SK-N-SH treated with all-trans-retinoic acid at 6 μM for 48 hours (cell line): ENCODE results near the gene ANKRD39.

Experiments
- OSR1 ChIP-seq: fragments of 250-450 bp; sonication (Bioruptor Pico); IDR thresholded peaks from 2 replicates; pipeline ENCODE4 v1.8.0; 2022; ENCODE audit warnings: moderate library complexity, mild to moderate bottlenecking, inconsistent platforms
- PPARA ChIP-seq: fragments of 250-450 bp; sonication (Bioruptor Pico); IDR thresholded peaks from 2 replicates; pipeline ENCODE4 v1.5.0; 2020; ENCODE audit warnings: mild to moderate bottlenecking, borderline replicate concordance
- RARB ChIP-seq: fragments of 250-450 bp; sonication (Bioruptor Pico); IDR thresholded peaks from 2 replicates; pipeline ENCODE4 v1.8.0; 2021; ENCODE audit warnings: mild to moderate bottlenecking, moderate library complexity
- SNAI2 ChIP-seq: fragments of 250-450 bp; sonication (Bioruptor Pico); IDR thresholded peaks from 2 replicates; pipeline ENCODE4 v1.5.0; 2020; ENCODE audit warnings: mild to moderate bottlenecking, moderate library complexity
- TCF4 ChIP-seq: fragments of 250-450 bp; sonication (Bioruptor Pico); IDR thresholded peaks from 2 replicates; pipeline ENCODE4 v1.8.0; 2021; ENCODE audit warnings: mild to moderate bottlenecking, moderate library complexity, borderline replicate concordance
- TOX ChIP-seq: fragments of 250-450 bp; sonication (Bioruptor Pico); IDR thresholded peaks from 2 replicates; pipeline ENCODE4 v1.8.0; 2021; ENCODE audit warnings: mild to moderate bottlenecking, moderate library complexity, borderline replicate concordance
- ZC3H10 ChIP-seq: fragments of 250-450 bp; sonication (Bioruptor Pico); IDR thresholded peaks from 2 replicates; pipeline ENCODE4 v1.5.1; 2021; ENCODE audit warnings: mild to moderate bottlenecking, moderate library complexity
- ZFP3 ChIP-seq: fragments of 250-450 bp; sonication (Bioruptor Pico); IDR thresholded peaks from 2 replicates; pipeline ENCODE4 v1.5.0; 2020; ENCODE audit warnings: mild to moderate bottlenecking, moderate library complexity
- ZNF565 ChIP-seq: fragments of 450-650 bp; formaldehyde crosslinking; conservative IDR thresholded peaks from 2 replicates; pipeline ENCODE4 v1.5.0; 2020; ENCODE audit warnings: low read depth, mild to moderate bottlenecking, moderate library complexity
- ZNF70 ChIP-seq: fragments of 450-650 bp; formaldehyde crosslinking; IDR thresholded peaks from 2 replicates; pipeline ENCODE4 v1.5.0; 2020; ENCODE audit warnings: mild to moderate bottlenecking, moderate library complexity
- ZNF8 ChIP-seq: fragments of 450-650 bp; formaldehyde crosslinking; IDR thresholded peaks from 2 replicates; pipeline ENCODE4 v1.5.0; 2020; ENCODE audit warnings: mild to moderate bottlenecking, moderate library complexity
- TF ChIP-seq, protein P1 (sequence below): fragments of 250-450 bp; sonication (Bioruptor Pico); IDR thresholded peaks from 2 replicates; pipeline ENCODE4 v1.8.0; 2020; ENCODE audit warnings: mild to moderate bottlenecking, moderate library complexity, borderline replicate concordance
- TF ChIP-seq, protein P2 (sequence below): fragments of 250-450 bp; sonication (Bioruptor Pico); IDR thresholded peaks from 2 replicates; pipeline ENCODE4 v1.5.1; 2020; ENCODE audit warnings: low read depth, mild to moderate bottlenecking, moderate library complexity

DNA sequence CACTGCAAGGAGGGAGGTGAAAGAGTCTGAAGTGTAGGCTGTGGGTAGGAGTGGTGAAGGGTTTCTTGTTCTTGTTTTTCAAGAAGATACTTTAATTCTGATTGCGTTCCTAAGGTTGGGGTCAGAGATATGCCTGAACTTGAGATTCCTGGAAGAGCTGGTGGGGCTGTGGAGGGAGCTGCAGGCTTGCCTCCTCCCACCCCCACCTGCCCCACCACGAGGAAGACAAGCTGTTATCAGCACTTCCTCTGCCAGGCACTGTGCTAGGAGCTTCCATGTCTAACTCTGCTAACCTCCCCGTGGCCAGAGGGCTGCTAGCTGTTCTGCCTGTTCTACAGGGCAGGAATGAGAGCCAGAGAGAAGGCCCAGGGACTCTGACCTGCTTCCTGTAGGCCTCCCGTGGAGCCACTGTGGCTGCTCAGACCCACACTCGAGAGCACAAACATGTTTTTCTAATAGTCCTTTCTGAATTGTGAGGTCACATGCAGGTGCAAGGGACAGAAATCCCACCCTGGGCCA is 27.7 kb downstream of the ANKRD39 start:
- no peak for TF ChIP-seq ZNF565
- TF ChIP-seq ZNF8 (CRISPR knock-in tag) = no peak
- TF ChIP-seq, protein P1, sequence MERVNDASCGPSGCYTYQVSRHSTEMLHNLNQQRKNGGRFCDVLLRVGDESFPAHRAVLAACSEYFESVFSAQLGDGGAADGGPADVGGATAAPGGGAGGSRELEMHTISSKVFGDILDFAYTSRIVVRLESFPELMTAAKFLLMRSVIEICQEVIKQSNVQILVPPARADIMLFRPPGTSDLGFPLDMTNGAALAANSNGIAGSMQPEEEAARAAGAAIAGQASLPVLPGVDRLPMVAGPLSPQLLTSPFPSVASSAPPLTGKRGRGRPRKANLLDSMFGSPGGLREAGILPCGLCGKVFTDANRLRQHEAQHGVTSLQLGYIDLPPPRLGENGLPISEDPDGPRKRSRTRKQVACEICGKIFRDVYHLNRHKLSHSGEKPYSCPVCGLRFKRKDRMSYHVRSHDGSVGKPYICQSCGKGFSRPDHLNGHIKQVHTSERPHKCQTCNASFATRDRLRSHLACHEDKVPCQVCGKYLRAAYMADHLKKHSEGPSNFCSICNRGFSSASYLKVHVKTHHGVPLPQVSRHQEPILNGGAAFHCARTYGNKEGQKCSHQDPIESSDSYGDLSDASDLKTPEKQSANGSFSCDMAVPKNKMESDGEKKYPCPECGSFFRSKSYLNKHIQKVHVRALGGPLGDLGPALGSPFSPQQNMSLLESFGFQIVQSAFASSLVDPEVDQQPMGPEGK (CRISPR knock-in tag) = no peak
- TF ChIP-seq SNAI2 (CRISPR knock-in tag) = no peak
- TF ChIP-seq PPARA (CRISPR knock-in tag) = no peak
- TF ChIP-seq RARB = no peak
- no peak for TF ChIP-seq TCF4 (CRISPR knock-in tag)
- TF ChIP-seq ZC3H10 = no peak
- TF ChIP-seq ZFP3 (CRISPR knock-in tag) = no peak
- TF ChIP-seq, protein P2, sequence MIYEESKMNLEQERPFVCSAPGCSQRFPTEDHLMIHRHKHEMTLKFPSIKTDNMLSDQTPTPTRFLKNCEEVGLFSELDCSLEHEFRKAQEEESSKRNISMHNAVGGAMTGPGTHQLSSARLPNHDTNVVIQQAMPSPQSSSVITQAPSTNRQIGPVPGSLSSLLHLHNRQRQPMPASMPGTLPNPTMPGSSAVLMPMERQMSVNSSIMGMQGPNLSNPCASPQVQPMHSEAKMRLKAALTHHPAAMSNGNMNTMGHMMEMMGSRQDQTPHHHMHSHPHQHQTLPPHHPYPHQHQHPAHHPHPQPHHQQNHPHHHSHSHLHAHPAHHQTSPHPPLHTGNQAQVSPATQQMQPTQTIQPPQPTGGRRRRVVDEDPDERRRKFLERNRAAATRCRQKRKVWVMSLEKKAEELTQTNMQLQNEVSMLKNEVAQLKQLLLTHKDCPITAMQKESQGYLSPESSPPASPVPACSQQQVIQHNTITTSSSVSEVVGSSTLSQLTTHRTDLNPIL (CRISPR knock-in tag) = no peak
- TF ChIP-seq ZNF70 (CRISPR knock-in tag) = no peak
- no peak for TF ChIP-seq OSR1 (CRISPR knock-in tag)
- TF ChIP-seq TOX (CRISPR knock-in tag) = no peak
